HG03066 (cell line): ENCODE data around the gene CRIP1.

Experiments
- ATAC-seq: cut with Tn5 transposase; IDR thresholded peaks from one replicate; pipeline ENCODE4 v1.9.1; 2021; ENCODE audit warnings: low read depth; ENCODE audit not compliant: unreplicated experiment

The CRIP1 gene

GRCh38 chr14:105469456-105470349 lies 17.0 kb upstream of the CRIP1 start:
- ATAC-seq: no peak

GRCh38 chr14:105470350-105471296 lies 16.1 kb upstream of the CRIP1 start:
- no peak for ATAC-seq

- ATAC-seq: no peak
Measured at GRCh38 chr14:105471297-105471821, 15.3 kb upstream of the CRIP1 start.

GRCh38 chr14:105471823-105472485 lies 14.7 kb upstream of the CRIP1 start:
- ATAC-seq: no peak

GRCh38 chr14:105472486-105472991 lies 14.1 kb upstream of the CRIP1 start:
- no peak for ATAC-seq

GRCh38 chr14:105473033-105473676 lies 13.5 kb upstream of the CRIP1 start:
- ATAC-seq: no peak

GRCh38 chr14:105473677-105474482 lies 12.8 kb upstream of the CRIP1 start:
- ATAC-seq: no peak

- ATAC-seq: no peak
Measured at GRCh38 chr14:105474483-105475268, 12.0 kb upstream of the CRIP1 start, which contains the start of gene CRIP2. CRIP2 (plus strand) TSS chr14:105474821; CDS start chr14:105474863, 42 bp downstream.

GRCh38 chr14:105475269-105476096 lies 11.2 kb upstream of the CRIP1 start:
- ATAC-seq: no peak

- ATAC-seq: no peak
Measured at GRCh38 chr14:105476097-105476830, 10.4 kb upstream of the CRIP1 start.

- no peak for ATAC-seq
Measured at GRCh38 chr14:105476831-105477659, 9.6 kb upstream of the CRIP1 start.

- ATAC-seq: no peak
Measured at GRCh38 chr14:105477660-105478397, 8.9 kb upstream of the CRIP1 start.

- ATAC-seq: no peak
Measured at GRCh38 chr14:105478398-105479251, 8.1 kb upstream of the CRIP1 start.
